ENCODE data around the gene SOX5. TPM values are rescaled to one million over a fixed set of nuclear protein-coding genes. Genes with fewer than 3 reads are reported as not detected.

The SOX5 gene
- total and polyA plus RNA-seq, 9 of the 15 experiments (the other 6 are each of a cell fraction or from before 2014, with no cell fraction given) = 8.3 to 16.5 (median 11.9) TPM

DNA sequence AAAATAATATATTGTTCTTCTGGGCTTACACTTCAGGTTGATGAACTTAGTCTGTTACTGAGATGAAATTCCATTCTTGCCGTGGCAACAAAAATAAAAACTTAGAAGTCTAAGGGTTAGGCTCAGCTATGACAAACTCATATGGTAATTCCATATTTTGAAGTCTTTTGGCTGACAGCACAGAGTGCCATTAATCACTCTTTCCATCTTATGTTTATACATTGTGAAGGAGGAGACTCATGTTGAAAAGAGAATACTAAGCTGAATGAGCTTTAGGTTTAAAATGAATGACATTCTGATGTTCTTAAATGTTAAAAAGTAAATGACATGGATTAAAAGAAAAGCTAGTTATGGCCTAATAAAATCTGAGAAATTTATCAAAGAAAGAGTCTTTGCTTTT is 291.9 kb downstream of the SOX5 start:
- 65% methylated on average over 1 of the region's 1 CpG for WGBS (ENCODE audit: insufficient coverage, low coverage, missing lambda C conversion rate)
- ChIA-PET CTCF (ENCODE audit: low intra/inter-chr PET ratio) (no interaction called here), POLR2A (interaction anchor here (0.7 to 2.2 kb wide), 3 partner anchors 9 to 111 kb away, joined by 3 to 8 read pairs (median 5); no protein-coding TSS in a partner anchor)
- Histone ChIP-seq H3K9me3 (replicated peaks; ENCODE audit: control insufficient read depth, insufficient read depth, low read depth, low read length) (no peaks in the 10 kb centered on the region), H3K9me1 (ENCODE audit: control insufficient read depth, insufficient read depth, low read length) (no peaks in the 10 kb centered on the region), H4K20me1 (replicated peaks; ENCODE audit: control insufficient read depth, insufficient read depth, low read length) (no peaks in the 10 kb centered on the region), H3K27ac (ENCODE audit: extremely low read depth, low read depth, low read length) (no peak overlapping the region), H3K27me3 (ENCODE audit: control insufficient read depth in 2 of 2, insufficient read depth in 2 of 2, low read length in 2 of 2) (no peaks in the 10 kb centered on the region), H3K36me3 (ENCODE audit: control insufficient read depth, insufficient read depth, low read length) (no peaks in the 10 kb centered on the region), H3K4me1 (replicated peaks in 1 of 2; ENCODE audit: control insufficient read depth in 2 of 2, insufficient read depth in 2 of 2, low read length in 2 of 2) (no peaks in the 10 kb centered on the region), H3K9ac (ENCODE audit: insufficient read depth in 1 of 2, low read depth in 2 of 2, low read length in 2 of 2) (no peak overlapping the region), H3K4me3 (no peak overlapping the region), H3K79me2 (ENCODE audit: control insufficient read depth, insufficient read depth, low read length) (no peaks in the 10 kb centered on the region), H3K4me2 (ENCODE audit: insufficient read depth, low read length) (no peak overlapping the region), H2AFZ (ENCODE audit: low read depth, low read length) (no peak overlapping the region)
- TF ChIP-seq STAT5B (CRISPR knock-in tag; IDR thresholded peaks at IDR 0.05) (no peak), MYNN (IDR thresholded peaks at IDR 0.05) (no peak), MYNN (CRISPR knock-in tag; IDR thresholded peaks at IDR 0.05) (no peak), SIN3A (IDR thresholded peaks at IDR 0.05; ENCODE audit: borderline replicate concordance in 2 of 2, control insufficient read depth in 1 of 2, low read depth in 2 of 2, low read length in 2 of 2) (no peak), MEIS2 (IDR thresholded peaks at IDR 0.05; ENCODE audit: partially characterized antibody) (peak; percentile 80)
- TF ChIP-seq, protein P1, sequence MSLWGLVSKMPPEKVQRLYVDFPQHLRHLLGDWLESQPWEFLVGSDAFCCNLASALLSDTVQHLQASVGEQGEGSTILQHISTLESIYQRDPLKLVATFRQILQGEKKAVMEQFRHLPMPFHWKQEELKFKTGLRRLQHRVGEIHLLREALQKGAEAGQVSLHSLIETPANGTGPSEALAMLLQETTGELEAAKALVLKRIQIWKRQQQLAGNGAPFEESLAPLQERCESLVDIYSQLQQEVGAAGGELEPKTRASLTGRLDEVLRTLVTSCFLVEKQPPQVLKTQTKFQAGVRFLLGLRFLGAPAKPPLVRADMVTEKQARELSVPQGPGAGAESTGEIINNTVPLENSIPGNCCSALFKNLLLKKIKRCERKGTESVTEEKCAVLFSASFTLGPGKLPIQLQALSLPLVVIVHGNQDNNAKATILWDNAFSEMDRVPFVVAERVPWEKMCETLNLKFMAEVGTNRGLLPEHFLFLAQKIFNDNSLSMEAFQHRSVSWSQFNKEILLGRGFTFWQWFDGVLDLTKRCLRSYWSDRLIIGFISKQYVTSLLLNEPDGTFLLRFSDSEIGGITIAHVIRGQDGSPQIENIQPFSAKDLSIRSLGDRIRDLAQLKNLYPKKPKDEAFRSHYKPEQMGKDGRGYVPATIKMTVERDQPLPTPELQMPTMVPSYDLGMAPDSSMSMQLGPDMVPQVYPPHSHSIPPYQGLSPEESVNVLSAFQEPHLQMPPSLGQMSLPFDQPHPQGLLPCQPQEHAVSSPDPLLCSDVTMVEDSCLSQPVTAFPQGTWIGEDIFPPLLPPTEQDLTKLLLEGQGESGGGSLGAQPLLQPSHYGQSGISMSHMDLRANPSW (CRISPR knock-in tag; IDR thresholded peaks at IDR 0.05) = no peak
- TF ChIP-seq, protein P2, sequence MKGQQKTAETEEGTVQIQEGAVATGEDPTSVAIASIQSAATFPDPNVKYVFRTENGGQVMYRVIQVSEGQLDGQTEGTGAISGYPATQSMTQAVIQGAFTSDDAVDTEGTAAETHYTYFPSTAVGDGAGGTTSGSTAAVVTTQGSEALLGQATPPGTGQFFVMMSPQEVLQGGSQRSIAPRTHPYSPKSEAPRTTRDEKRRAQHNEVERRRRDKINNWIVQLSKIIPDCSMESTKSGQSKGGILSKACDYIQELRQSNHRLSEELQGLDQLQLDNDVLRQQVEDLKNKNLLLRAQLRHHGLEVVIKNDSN (CRISPR knock-in tag; IDR thresholded peaks at IDR 0.05) = no peak
- TF ChIP-seq, protein P3, sequence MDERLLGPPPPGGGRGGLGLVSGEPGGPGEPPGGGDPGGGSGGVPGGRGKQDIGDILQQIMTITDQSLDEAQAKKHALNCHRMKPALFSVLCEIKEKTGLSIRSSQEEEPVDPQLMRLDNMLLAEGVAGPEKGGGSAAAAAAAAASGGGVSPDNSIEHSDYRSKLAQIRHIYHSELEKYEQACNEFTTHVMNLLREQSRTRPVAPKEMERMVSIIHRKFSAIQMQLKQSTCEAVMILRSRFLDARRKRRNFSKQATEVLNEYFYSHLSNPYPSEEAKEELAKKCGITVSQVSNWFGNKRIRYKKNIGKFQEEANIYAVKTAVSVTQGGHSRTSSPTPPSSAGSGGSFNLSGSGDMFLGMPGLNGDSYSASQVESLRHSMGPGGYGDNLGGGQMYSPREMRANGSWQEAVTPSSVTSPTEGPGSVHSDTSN (CRISPR knock-in tag; IDR thresholded peaks at IDR 0.05; ENCODE audit: low read depth) = no peak
- TF ChIP-seq, protein P3 (tag; conservative IDR thresholded peaks at IDR 0.05; ENCODE audit: low read depth) = 0 out of 2 replicates have a peak, but pooled peaks have one; percentile 23
- TF ChIP-seq, protein P4, sequence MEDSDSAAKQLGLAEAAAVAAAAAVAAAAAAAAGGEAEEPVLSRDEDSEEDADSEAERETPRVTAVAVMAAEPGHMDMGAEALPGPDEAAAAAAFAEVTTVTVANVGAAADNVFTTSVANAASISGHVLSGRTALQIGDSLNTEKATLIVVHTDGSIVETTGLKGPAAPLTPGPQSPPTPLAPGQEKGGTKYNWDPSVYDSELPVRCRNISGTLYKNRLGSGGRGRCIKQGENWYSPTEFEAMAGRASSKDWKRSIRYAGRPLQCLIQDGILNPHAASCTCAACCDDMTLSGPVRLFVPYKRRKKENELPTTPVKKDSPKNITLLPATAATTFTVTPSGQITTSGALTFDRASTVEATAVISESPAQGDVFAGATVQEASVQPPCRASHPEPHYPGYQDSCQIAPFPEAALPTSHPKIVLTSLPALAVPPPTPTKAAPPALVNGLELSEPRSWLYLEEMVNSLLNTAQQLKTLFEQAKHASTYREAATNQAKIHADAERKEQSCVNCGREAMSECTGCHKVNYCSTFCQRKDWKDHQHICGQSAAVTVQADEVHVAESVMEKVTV (CRISPR knock-in tag; IDR thresholded peaks at IDR 0.05) = no peak
- TF ChIP-seq, protein P5, sequence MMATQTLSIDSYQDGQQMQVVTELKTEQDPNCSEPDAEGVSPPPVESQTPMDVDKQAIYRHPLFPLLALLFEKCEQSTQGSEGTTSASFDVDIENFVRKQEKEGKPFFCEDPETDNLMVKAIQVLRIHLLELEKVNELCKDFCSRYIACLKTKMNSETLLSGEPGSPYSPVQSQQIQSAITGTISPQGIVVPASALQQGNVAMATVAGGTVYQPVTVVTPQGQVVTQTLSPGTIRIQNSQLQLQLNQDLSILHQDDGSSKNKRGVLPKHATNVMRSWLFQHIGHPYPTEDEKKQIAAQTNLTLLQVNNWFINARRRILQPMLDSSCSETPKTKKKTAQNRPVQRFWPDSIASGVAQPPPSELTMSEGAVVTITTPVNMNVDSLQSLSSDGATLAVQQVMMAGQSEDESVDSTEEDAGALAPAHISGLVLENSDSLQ (IDR thresholded peaks at IDR 0.05) = peak; percentile 81
- intact Hi-C loops (cut with micrococcal nuclease) (no loop called here), in situ Hi-C loops (cut with MboI) (no loop called here)
- BruUV-seq (replicated peaks) = no TSS peak
- no peak for ATAC-seq
- FAIRE-seq = no peak
- DNase-seq (ENCODE audit: extremely low read depth in 1 of 4, low spot score in 3 of 4) = no peak
